H1 (cell line): ENCODE measurements around the gene NPL.
A peak's percentile ranks its signal among the peaks of the same experiment; 100 is the strongest.

Source experiments
- BACH1 ChIP-seq: IDR thresholded peaks from 2 replicates; pipeline ENCODE4 v1.6.1; 2012; ENCODE audit warnings: low read length, improper control_type of control experiment
- CBX5 ChIP-seq: fragments of 300-800, 300-1000 bp; sonication (generic); IDR thresholded peaks from 2 replicates; pipeline ENCODE4 v1.7.1; 2016; ENCODE audit warnings: antibody characterized with exemption, low read length, low read depth
- CTCF ChIP-seq, 3 experiments: IDR thresholded peaks; 1 replicate in 2 of 3; 2 replicates in 1 of 3; pipeline versions ENCODE4 v1.5.1 to v1.6.1; 2011; ENCODE audit warnings: low read length in 3 of 3, mild to moderate bottlenecking in 3 of 3, inconsistent platforms in 2 of 3, low read depth in 1 of 3, moderate library complexity in 1 of 3; ENCODE audit not compliant: insufficient read depth in 1 of 3; ENCODE audit errors: control extremely low read depth in 1 of 3
- E2F6 ChIP-seq: IDR thresholded peaks from 2 replicates; pipeline ENCODE4 v1.6.1; 2012; ENCODE audit warnings: inconsistent platforms
- EP300 ChIP-seq, 2 experiments: IDR thresholded peaks; 1 replicate in 1 of 2; 2 replicates in 1 of 2; pipeline ENCODE4 v1.6.1; 2011 to 2012; ENCODE audit warnings: low read depth in 2 of 2, low read length in 2 of 2, mild to moderate bottlenecking in 2 of 2, borderline replicate concordance in 1 of 2, inconsistent platforms in 1 of 2, moderate library complexity in 1 of 2
- JUN ChIP-seq: IDR thresholded peaks from 2 replicates; pipeline ENCODE4 v1.6.1; 2011; ENCODE audit warnings: low read depth, mild to moderate bottlenecking, improper control_type of control experiment, low read length
- POLR2A ChIP-seq, 2 experiments: IDR thresholded peaks; 1 replicate in 1 of 2; 2 replicates in 1 of 2; pipeline ENCODE4 v1.6.1; 2011; ENCODE audit warnings: low read depth in 2 of 2, low read length in 2 of 2, mild to moderate bottlenecking in 2 of 2; ENCODE audit errors: control extremely low read depth in 1 of 2
- RNF2 ChIP-seq: fragments of 200-900, 300-1000 bp; sonication (generic); IDR thresholded peaks from 2 replicates; pipeline ENCODE4 v1.7.1; 2016; ENCODE audit warnings: borderline replicate concordance, low read depth, mild to moderate bottlenecking, antibody characterized with exemption, low read length; ENCODE audit not compliant: poor library complexity, severe bottlenecking; ENCODE audit errors: missing control alignments
- SP1 ChIP-seq: IDR thresholded peaks from 2 replicates; pipeline ENCODE4 v1.6.1; 2011; ENCODE audit warnings: low read depth, low read length
- ZNF274 ChIP-seq: IDR thresholded peaks from 2 replicates; pipeline ENCODE4 v1.7.0; 2012; ENCODE audit warnings: low read length, borderline replicate concordance; ENCODE audit errors: extremely low read depth

GRCh38 chr1:182869241-182869666 is 79.7 kb downstream of the NPL start:
- TF ChIP-seq CTCF (IDR thresholded peaks at IDR 0.05; ENCODE audit: control extremely low read depth in 1 of 3, insufficient read depth in 1 of 3, low read depth in 1 of 3, low read length in 3 of 3) (no peak), CBX5 (no peak), ZNF274 (no peak), EP300 (IDR thresholded peaks at IDR 0.05; ENCODE audit: borderline replicate concordance in 1 of 2, low read depth in 2 of 2, low read length in 2 of 2) (peak in 1 of 2 experiments; percentile 94; a peak in 2 of 3 replicates), POLR2A (IDR thresholded peaks at IDR 0.05; ENCODE audit: control extremely low read depth in 1 of 2, low read depth in 2 of 2, low read length in 2 of 2) (0 out of 3 replicates have a peak, but pooled peaks of 1 of the 2 experiments have one; percentile 31), JUN (peak; percentile 91), SP1 (no peak), BACH1 (no peak), E2F6 (no peak), RNF2 (no peak)
